Fibroblast of lung (primary cell): Measurements from ENCODE around the gene CPA4. TPM values are rescaled to one million over a fixed set of nuclear protein-coding genes. Genes with fewer than 3 reads are reported as not detected.

Experiments used
- DNase-seq, 2 donors: peaks; one replicate each; pipeline versions ENCODE4 v3.0.0 to v3.0.0-alpha.2; 2010; ENCODE audit warnings: low read depth in 2 of 2
- H2AFZ ChIP-seq: 2 replicates; pipeline ENCODE4 v1.5.1; 2012; ENCODE audit warnings: low read length, control low read depth, inconsistent platforms
- H3K27ac ChIP-seq: 2 replicates; pipeline ENCODE4 v1.5.1; 2011; ENCODE audit warnings: low read length, control low read depth; ENCODE audit not compliant: insufficient read depth
- H3K27me3 ChIP-seq: 2 replicates; pipeline ENCODE4 v1.5.1; 2011; ENCODE audit warnings: mild to moderate bottlenecking, low read length; ENCODE audit not compliant: control insufficient read depth, insufficient read depth
- H3K36me3 ChIP-seq: 2 replicates; pipeline ENCODE4 v1.5.1; 2011; ENCODE audit warnings: low read length; ENCODE audit not compliant: control insufficient read depth, insufficient read depth
- H3K4me1 ChIP-seq: 2 replicates; pipeline ENCODE4 v1.5.1; 2011; ENCODE audit warnings: low read length; ENCODE audit not compliant: control insufficient read depth, insufficient read depth; ENCODE audit errors: extremely low read depth
- H3K4me2 ChIP-seq: 2 replicates; pipeline ENCODE4 v1.5.1; 2011; ENCODE audit warnings: low read length, control low read depth; ENCODE audit not compliant: insufficient read depth; ENCODE audit errors: extremely low read depth
- H3K4me3 ChIP-seq, 4 experiments: fragments of 200-600 bp in 1 of 4; sonication (generic) in 1 of 4; replicated peaks in 1 of 4; 2 replicates each; pipeline ENCODE4 v1.5.1; 2011 to 2016; ENCODE audit warnings: low read length in 4 of 4, low read depth in 3 of 4, mild to moderate bottlenecking in 3 of 4, control low read depth in 2 of 4, inconsistent platforms in 1 of 4, mixed read lengths in 1 of 4; ENCODE audit not compliant: insufficient read depth in 1 of 4; ENCODE audit errors: control extremely low read depth in 1 of 4
- H3K79me2 ChIP-seq: 2 replicates; pipeline ENCODE4 v1.5.1; 2012; ENCODE audit warnings: mild to moderate bottlenecking, low read length, inconsistent platforms; ENCODE audit not compliant: control insufficient read depth, insufficient read depth
- H3K9ac ChIP-seq: 2 replicates; pipeline ENCODE4 v1.5.1; 2011; ENCODE audit warnings: mild to moderate bottlenecking, low read length, control low read depth; ENCODE audit not compliant: insufficient read depth
- H3K9me3 ChIP-seq: 2 replicates; pipeline ENCODE4 v1.5.1; 2012; ENCODE audit warnings: low read depth, low read length; ENCODE audit not compliant: control insufficient read depth, insufficient read depth
- H4K20me1 ChIP-seq: 2 replicates; pipeline ENCODE4 v1.5.1; 2011; ENCODE audit warnings: low read length; ENCODE audit not compliant: control insufficient read depth, insufficient read depth; ENCODE audit errors: extremely low read depth
- EZH2 ChIP-seq: IDR thresholded peaks from 2 replicates; pipeline ENCODE4 v1.5.1; 2012; ENCODE audit warnings: low read length, control low read depth, mild to moderate bottlenecking; ENCODE audit errors: missing control alignments
- polyA plus RNA-seq, 2 donors: library from polyadenylated mRNA; depleted of rRNA in 1 of 2; stranded (reverse) in 1 of 2; unstranded in 1 of 2; fragments of >200 nt; gene quantifications; 2 replicates each; pipeline ENCODE4 v1.2.1, GENCODE V29; 2011 to 2012; ENCODE audit warnings: missing spikeins in 1 of 2
- total RNA-seq: library from RNA; depleted of rRNA; stranded (reverse); fragments of >200 nt; gene quantifications from 2 replicates; pipeline ENCODE4 v1.2.1, GENCODE V29; 2014
- TF ChIP-seq, protein P1 (sequence below), 2 donors: IDR thresholded peaks in 1 of 2; conservative IDR thresholded peaks in 1 of 2; 1 replicate in 1 of 2; 2 replicates in 1 of 2; pipeline ENCODE4 v1.5.1; 2011 to 2012; ENCODE audit warnings: low read length in 2 of 2, control low read depth in 1 of 2, inconsistent platforms in 1 of 2, low read depth in 1 of 2, mild to moderate bottlenecking in 1 of 2

CPA4 gene
- total and polyA plus RNA-seq, 2 donors (not counting 1 experiment from before 2014, with no cell fraction given): 6.4 to 48.3 TPM

DNA sequence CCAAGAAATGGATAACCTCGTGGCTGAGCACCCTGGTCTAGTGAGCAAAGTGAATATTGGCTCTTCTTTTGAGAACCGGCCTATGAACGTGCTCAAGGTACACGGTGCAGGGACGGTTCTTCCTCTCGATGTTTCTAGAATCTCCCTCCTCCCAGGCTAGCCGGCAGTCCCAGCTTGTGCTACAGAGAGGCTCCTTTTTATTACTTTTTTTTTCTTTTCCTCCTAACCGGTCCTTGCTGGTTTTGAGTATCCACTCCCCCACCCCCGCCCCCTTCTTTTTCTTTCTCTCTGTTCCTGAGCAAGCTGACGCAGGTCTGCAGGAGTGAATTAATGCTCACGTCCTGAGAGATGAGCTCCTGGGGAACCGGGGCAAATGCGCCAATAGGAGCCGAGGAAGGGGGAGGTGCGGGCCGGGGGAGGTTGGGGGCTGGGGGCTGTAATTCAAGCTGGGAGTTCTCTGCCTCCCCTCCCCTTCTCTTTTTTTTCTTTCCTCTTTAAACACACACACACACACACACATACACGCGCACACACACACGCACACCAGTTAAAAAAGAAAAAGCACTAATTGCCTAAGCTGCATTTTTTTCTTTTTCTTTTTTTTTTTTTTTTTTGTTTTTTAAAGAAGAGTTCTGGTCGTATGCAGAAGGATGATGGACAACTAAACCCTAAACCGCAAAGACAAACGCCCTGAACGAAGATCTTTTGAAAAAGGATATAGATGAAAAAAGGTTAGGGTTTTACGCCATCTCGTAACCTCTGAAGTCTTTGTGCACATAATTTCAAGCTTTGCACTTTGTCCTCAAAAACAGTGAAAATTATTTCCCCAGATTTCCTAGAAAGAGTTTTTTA is 19.7 kb upstream of the CPA4 start:
- Histone ChIP-seq H3K4me1 (peaks cover 12% of the 10 kb centered on the region), H3K9ac (no peak overlapping the region), H3K4me3 (peak overlapping the region in 2 of 4 experiments; percentile 28 to 39), H3K27me3 (no peaks in the 10 kb centered on the region), H3K36me3 (no peaks in the 10 kb centered on the region), H3K4me2 (peak overlapping the region; percentile 67), H4K20me1 (no peaks in the 10 kb centered on the region), H3K27ac (no peak overlapping the region), H3K9me3 (no peaks in the 10 kb centered on the region), H2AFZ (peak overlapping the region; percentile 39), H3K79me2 (no peaks in the 10 kb centered on the region)
- TF ChIP-seq, protein P1, sequence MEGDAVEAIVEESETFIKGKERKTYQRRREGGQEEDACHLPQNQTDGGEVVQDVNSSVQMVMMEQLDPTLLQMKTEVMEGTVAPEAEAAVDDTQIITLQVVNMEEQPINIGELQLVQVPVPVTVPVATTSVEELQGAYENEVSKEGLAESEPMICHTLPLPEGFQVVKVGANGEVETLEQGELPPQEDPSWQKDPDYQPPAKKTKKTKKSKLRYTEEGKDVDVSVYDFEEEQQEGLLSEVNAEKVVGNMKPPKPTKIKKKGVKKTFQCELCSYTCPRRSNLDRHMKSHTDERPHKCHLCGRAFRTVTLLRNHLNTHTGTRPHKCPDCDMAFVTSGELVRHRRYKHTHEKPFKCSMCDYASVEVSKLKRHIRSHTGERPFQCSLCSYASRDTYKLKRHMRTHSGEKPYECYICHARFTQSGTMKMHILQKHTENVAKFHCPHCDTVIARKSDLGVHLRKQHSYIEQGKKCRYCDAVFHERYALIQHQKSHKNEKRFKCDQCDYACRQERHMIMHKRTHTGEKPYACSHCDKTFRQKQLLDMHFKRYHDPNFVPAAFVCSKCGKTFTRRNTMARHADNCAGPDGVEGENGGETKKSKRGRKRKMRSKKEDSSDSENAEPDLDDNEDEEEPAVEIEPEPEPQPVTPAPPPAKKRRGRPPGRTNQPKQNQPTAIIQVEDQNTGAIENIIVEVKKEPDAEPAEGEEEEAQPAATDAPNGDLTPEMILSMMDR (conservative IDR thresholded peaks at IDR 0.05 in 1 of 2, IDR thresholded peaks at IDR 0.05 in 1 of 2; ENCODE audit: low read depth in 1 of 2, low read length in 2 of 2): no peak
- no peak for TF ChIP-seq EZH2
- peak; percentile 54 to 85 for DNase-seq

GRCh38 chr7:130273933-130274255 is 19.1 kb upstream of the CPA4 start:
- peak; percentile 68 to 94 for DNase-seq
- Histone ChIP-seq H2AFZ (peak overlapping the region; percentile 19), H3K27me3 (no peaks in the 10 kb centered on the region), H3K4me1 (peaks cover 14% of the 10 kb centered on the region), H4K20me1 (no peaks in the 10 kb centered on the region), H3K79me2 (no peaks in the 10 kb centered on the region), H3K27ac (no peak overlapping the region), H3K9me3 (no peaks in the 10 kb centered on the region), H3K4me3 (peak overlapping the region in 1 of 4 experiments; percentile 28), H3K36me3 (no peaks in the 10 kb centered on the region), H3K4me2 (peak overlapping the region; percentile 67), H3K9ac (no peak overlapping the region)
- TF ChIP-seq, protein P1 (conservative IDR thresholded peaks at IDR 0.05 in 1 of 2, IDR thresholded peaks at IDR 0.05 in 1 of 2; ENCODE audit: low read depth in 1 of 2, low read length in 2 of 2): peak; percentile 15 to 27
- no peak for TF ChIP-seq EZH2

DNA sequence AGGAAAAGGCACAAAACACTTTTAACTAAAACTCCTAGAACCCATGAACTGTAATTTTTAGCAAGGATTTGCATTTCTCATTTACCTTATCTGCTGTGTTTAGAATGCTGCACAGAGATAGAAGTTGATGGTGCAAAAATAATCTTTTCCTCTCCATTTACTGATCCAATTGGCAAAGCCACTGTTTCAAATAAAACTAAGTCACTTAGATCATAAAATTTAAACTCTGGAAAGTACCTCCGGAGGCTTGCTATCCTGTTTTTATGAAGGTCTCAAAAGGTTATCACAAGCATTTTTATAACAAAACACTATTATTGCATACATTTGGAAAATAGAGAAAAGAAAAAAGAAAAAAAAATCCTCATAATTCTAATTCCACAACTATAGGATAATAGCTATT is 18.7 kb upstream of the CPA4 start:
- Histone ChIP-seq H3K9me3 (no peaks in the 10 kb centered on the region), H4K20me1 (no peaks in the 10 kb centered on the region), H3K27ac (no peak overlapping the region), H3K4me2 (peak overlapping the region; percentile 67), H2AFZ (peak overlapping the region; percentile 19), H3K36me3 (no peaks in the 10 kb centered on the region), H3K4me1 (peaks cover 17% of the 10 kb centered on the region), H3K27me3 (no peaks in the 10 kb centered on the region), H3K9ac (no peak overlapping the region), H3K4me3 (no peak overlapping the region), H3K79me2 (no peaks in the 10 kb centered on the region)
- DNase-seq: no peak
- TF ChIP-seq EZH2: no peak
- TF ChIP-seq, protein P1 (conservative IDR thresholded peaks at IDR 0.05 in 1 of 2, IDR thresholded peaks at IDR 0.05 in 1 of 2; ENCODE audit: low read depth in 1 of 2, low read length in 2 of 2): peak in 1 of 2 donors; percentile 1
